Thoracic aorta (tissue), 2 donors: Measurements from ENCODE around the gene NT5C. TPM values are rescaled to one million over a fixed set of nuclear protein-coding genes. Genes with fewer than 3 reads are reported as not detected.
"Not testable (repeated sequence)": the region's sequence is repeated elsewhere in the genome, so short reads cannot be mapped to it uniquely, and the experiment has no call there.

Source experiments
- ATAC-seq: fragments of 150-250 bp; one replicate; pipeline ENCODE4 v1.8.0; 2017; ENCODE audit warnings: low read depth; ENCODE audit not compliant: insufficient number of reproducible peaks, low FRiP score
- DNase-seq: peaks from one replicate; pipeline ENCODE4 v3.0.0-alpha.2; 2020; ENCODE audit warnings: low spot score
- H3K27ac ChIP-seq, 2 donors: fragments of 200-600 bp; sonication (generic); 1 replicate in 1 of 2; 2 replicates in 1 of 2; pipeline ENCODE4 v1.5.1; 2016; ENCODE audit warnings: mild to moderate bottlenecking in 2 of 2, moderate library complexity in 2 of 2
- H3K27me3 ChIP-seq: fragments of 200-600 bp; sonication (generic); replicated peaks from 2 replicates; pipeline ENCODE4 v1.6.0; 2016; ENCODE audit warnings: mild to moderate bottlenecking; ENCODE audit not compliant: insufficient read depth
- H3K36me3 ChIP-seq: fragments of 200-600 bp; sonication (generic); one replicate; pipeline ENCODE4 v1.5.1; 2016
- H3K4me1 ChIP-seq, 2 donors: fragments of 200-600 bp; sonication (generic); 1 replicate in 1 of 2; 2 replicates in 1 of 2; pipeline versions ENCODE4 v1.5.1 to v1.6.0; 2016; ENCODE audit warnings: low read depth in 2 of 2, mild to moderate bottlenecking in 1 of 2; ENCODE audit not compliant: control insufficient read depth in 1 of 2
- H3K4me3 ChIP-seq: fragments of 200-600 bp; sonication (generic); 2 replicates; pipeline ENCODE4 v1.5.1; 2016; ENCODE audit warnings: mild to moderate bottlenecking
- H3K9me3 ChIP-seq: fragments of 200-600 bp; sonication (generic); 2 replicates; pipeline ENCODE4 v1.5.1; 2016
- total RNA-seq, 2 donors: library from RNA; depleted of rRNA; stranded (reverse); fragments of >200 nt; gene quantifications; one replicate each; pipeline versions ENCODE4 v1.1.0 to v1.2.3, GENCODE V29; 2016
- TF ChIP-seq, protein P1 (sequence below): fragments of 200-600 bp; sonication (generic); IDR thresholded peaks from one replicate; pipeline ENCODE4 v1.5.1; 2019; ENCODE audit warnings: antibody characterized with exemption

NT5C gene
- total RNA-seq, 2 donors from 2014 or later = 57.9 to 80.0 TPM

GRCh38 chr17:75144816-75145512, 13.4 kb upstream of the NT5C start:
- Histone ChIP-seq H3K27ac (no peak overlapping the region), H3K9me3 (no peaks in the 10 kb centered on the region), H3K4me1 (no peaks in the 10 kb centered on the region), H3K36me3 (no peaks in the 10 kb centered on the region), H3K4me3 (no peak overlapping the region), H3K27me3 (no peaks in the 10 kb centered on the region)
- no peak for DNase-seq
- ATAC-seq = no peak
- TF ChIP-seq, protein P1, sequence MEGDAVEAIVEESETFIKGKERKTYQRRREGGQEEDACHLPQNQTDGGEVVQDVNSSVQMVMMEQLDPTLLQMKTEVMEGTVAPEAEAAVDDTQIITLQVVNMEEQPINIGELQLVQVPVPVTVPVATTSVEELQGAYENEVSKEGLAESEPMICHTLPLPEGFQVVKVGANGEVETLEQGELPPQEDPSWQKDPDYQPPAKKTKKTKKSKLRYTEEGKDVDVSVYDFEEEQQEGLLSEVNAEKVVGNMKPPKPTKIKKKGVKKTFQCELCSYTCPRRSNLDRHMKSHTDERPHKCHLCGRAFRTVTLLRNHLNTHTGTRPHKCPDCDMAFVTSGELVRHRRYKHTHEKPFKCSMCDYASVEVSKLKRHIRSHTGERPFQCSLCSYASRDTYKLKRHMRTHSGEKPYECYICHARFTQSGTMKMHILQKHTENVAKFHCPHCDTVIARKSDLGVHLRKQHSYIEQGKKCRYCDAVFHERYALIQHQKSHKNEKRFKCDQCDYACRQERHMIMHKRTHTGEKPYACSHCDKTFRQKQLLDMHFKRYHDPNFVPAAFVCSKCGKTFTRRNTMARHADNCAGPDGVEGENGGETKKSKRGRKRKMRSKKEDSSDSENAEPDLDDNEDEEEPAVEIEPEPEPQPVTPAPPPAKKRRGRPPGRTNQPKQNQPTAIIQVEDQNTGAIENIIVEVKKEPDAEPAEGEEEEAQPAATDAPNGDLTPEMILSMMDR = no peak

GRCh38 chr17:75142236-75142971, 10.9 kb upstream of the NT5C start:
- Histone ChIP-seq H3K9me3 (no peaks in the 10 kb centered on the region), H3K4me3 (no peak overlapping the region), H3K27ac (no peak overlapping the region), H3K36me3 (no peaks in the 10 kb centered on the region), H3K4me1 (no peaks in the 10 kb centered on the region), H3K27me3 (no peaks in the 10 kb centered on the region)
- ATAC-seq (no peak), DNase-seq (no peak)
- TF ChIP-seq, protein P1 = no peak

GRCh38 chr17:75138519-75138918, 7.0 kb upstream of the NT5C start:
- no peaks in the 10 kb centered on the region for H3K4me1 ChIP-seq
- ATAC-seq = no peak
- TF ChIP-seq, protein P1 = no peak
- no peaks in the 10 kb centered on the region for H3K27me3 ChIP-seq
- no peak overlapping the region for H3K4me3 ChIP-seq
- H3K27ac ChIP-seq = no peak overlapping the region
- no peaks in the 10 kb centered on the region for H3K36me3 ChIP-seq
- no peak for DNase-seq
- no peaks in the 10 kb centered on the region for H3K9me3 ChIP-seq

GRCh38 chr17:75137762-75138161, 6.2 kb upstream of the NT5C start:
- not testable (repeated sequence) for H3K36me3 ChIP-seq, H3K27me3 ChIP-seq, DNase-seq, H3K4me1 ChIP-seq, ATAC-seq, H3K9me3 ChIP-seq, H3K27ac ChIP-seq, H3K4me3 ChIP-seq

GRCh38 chr17:75135946-75136345, 4.4 kb upstream of the NT5C start:
- DNase-seq = no peak
- H3K4me1 ChIP-seq = peaks cover under 1 to 3% of the 10 kb centered on the region in 2 donors
- H3K27me3 ChIP-seq = no peaks in the 10 kb centered on the region
- no peak for ATAC-seq
- H3K9me3 ChIP-seq = no peaks in the 10 kb centered on the region
- no peak overlapping the region for H3K4me3 ChIP-seq
- H3K36me3 ChIP-seq = no peaks in the 10 kb centered on the region
- TF ChIP-seq, protein P1 = no peak
- no peak overlapping the region for H3K27ac ChIP-seq
